Stimulated activated naive CD4-positive, alpha-beta T cell treated with Interleukin-2 at 50 U/mL for 16 hours (primary cell): ENCODE results near the gene INPP5A.
A peak's percentile ranks its signal among the peaks of the same experiment; 100 is the strongest.

Experiments used
- DNase-seq: peaks from one replicate; lab custom pipeline; 2025; lab: John Stamatoyannopoulos, UW

INPP5A gene

GRCh38 chr10:132648072-132648850, 110.7 kb downstream of the INPP5A start:
- no peak for DNase-seq

- DNase-seq, result no peak
Measured at GRCh38 chr10:132648851-132649528, 111.4 kb downstream of the INPP5A start.

- no peak for DNase-seq
Measured at GRCh38 chr10:132649651-132650360, 112.2 kb downstream of the INPP5A start.

GRCh38 chr10:132650611-132651250, 113.1 kb downstream of the INPP5A start:
- no peak for DNase-seq

- no peak for DNase-seq
Measured at GRCh38 chr10:132651511-132652029, 114.0 kb downstream of the INPP5A start.

- DNase-seq, result no peak
Measured at GRCh38 chr10:132652446-132652845, 114.9 kb downstream of the INPP5A start.

- no peak for DNase-seq
Measured at GRCh38 chr10:132652936-132653590, 115.5 kb downstream of the INPP5A start.

- no peak for DNase-seq
Measured at GRCh38 chr10:132653721-132654120, 116.1 kb downstream of the INPP5A start.

GRCh38 chr10:132654121-132654571, 116.6 kb downstream of the INPP5A start:
- DNase-seq, result no peak

GRCh38 chr10:132654708-132655661, 117.4 kb downstream of the INPP5A start:
- peak; percentile 17 for DNase-seq

GRCh38 chr10:132655735-132656134, 118.1 kb downstream of the INPP5A start:
- no peak for DNase-seq

GRCh38 chr10:132656283-132657126, 118.9 kb downstream of the INPP5A start:
- DNase-seq, result no peak

- DNase-seq, result no peak
Measured at GRCh38 chr10:132657127-132657706, 119.6 kb downstream of the INPP5A start.

- no peak for DNase-seq
Measured at GRCh38 chr10:132657748-132658147, 120.2 kb downstream of the INPP5A start.

GRCh38 chr10:132658546-132659205, 121.1 kb downstream of the INPP5A start:
- no peak for DNase-seq

GRCh38 chr10:132659206-132660091, 121.9 kb downstream of the INPP5A start:
- DNase-seq, result no peak

GRCh38 chr10:132660385-132660784, 122.8 kb downstream of the INPP5A start:
- no peak for DNase-seq
